Uterus (tissue), 2 donors: ENCODE data around the gene NOSTRIN.

Experiments
- POLR2A ChIP-seq, 2 donors: fragments of 450-650 bp; IDR thresholded peaks; one replicate each; pipeline ENCODE4 v1.6.1; 2016; ENCODE audit warnings: antibody characterized with exemption in 2 of 2, mild to moderate bottlenecking in 1 of 2, moderate library complexity in 1 of 2
- TF ChIP-seq, protein P1 (sequence below), 4 experiments: fragments of 200-600 bp in 2 of 4; fragments of 450-650 bp in 2 of 4; sonication (generic) in 2 of 4; IDR thresholded peaks; one replicate each; pipeline ENCODE4 v1.5.1; 2016 to 2019; ENCODE audit warnings: antibody characterized with exemption in 4 of 4, mild to moderate bottlenecking in 2 of 4, moderate library complexity in 1 of 4

GRCh38 chr2:168798888-168799410 is 3.5 kb upstream of the NOSTRIN start:
- TF ChIP-seq, protein P1, sequence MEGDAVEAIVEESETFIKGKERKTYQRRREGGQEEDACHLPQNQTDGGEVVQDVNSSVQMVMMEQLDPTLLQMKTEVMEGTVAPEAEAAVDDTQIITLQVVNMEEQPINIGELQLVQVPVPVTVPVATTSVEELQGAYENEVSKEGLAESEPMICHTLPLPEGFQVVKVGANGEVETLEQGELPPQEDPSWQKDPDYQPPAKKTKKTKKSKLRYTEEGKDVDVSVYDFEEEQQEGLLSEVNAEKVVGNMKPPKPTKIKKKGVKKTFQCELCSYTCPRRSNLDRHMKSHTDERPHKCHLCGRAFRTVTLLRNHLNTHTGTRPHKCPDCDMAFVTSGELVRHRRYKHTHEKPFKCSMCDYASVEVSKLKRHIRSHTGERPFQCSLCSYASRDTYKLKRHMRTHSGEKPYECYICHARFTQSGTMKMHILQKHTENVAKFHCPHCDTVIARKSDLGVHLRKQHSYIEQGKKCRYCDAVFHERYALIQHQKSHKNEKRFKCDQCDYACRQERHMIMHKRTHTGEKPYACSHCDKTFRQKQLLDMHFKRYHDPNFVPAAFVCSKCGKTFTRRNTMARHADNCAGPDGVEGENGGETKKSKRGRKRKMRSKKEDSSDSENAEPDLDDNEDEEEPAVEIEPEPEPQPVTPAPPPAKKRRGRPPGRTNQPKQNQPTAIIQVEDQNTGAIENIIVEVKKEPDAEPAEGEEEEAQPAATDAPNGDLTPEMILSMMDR (IDR thresholded peaks at IDR 0.05): no peak
- no peak for TF ChIP-seq POLR2A (IDR thresholded peaks at IDR 0.05)
